K562 (cell line): Measurements from ENCODE around the gene HORMAD1. TPM values are rescaled to one million over a fixed set of nuclear protein-coding genes. Genes with fewer than 3 reads are reported as not detected.

Experiments
- C11orf30 ChIP-seq: fragments of 450-650 bp; IDR thresholded peaks from 2 replicates; pipeline ENCODE4 v1.6.1; 2016; ENCODE audit warnings: low read depth, mild to moderate bottlenecking
- KDM4B ChIP-seq, 2 experiments: fragments of 450-650 bp in 1 of 2; sonication (generic) in 1 of 2; IDR thresholded peaks; 2 replicates each; pipeline ENCODE4 v1.6.1; 2016 to 2017; ENCODE audit warnings: borderline replicate concordance in 2 of 2, antibody characterized with exemption in 1 of 2, low read depth in 1 of 2, mild to moderate bottlenecking in 1 of 2
- KLF16 ChIP-seq: IDR thresholded peaks from 2 replicates; pipeline ENCODE4 v1.6.1; 2016; ENCODE audit warnings: antibody characterized with exemption
- MEF2D ChIP-seq: conservative IDR thresholded peaks from 2 replicates; pipeline ENCODE4 v1.6.1; 2016; ENCODE audit warnings: low read depth, missing genetic modification characterization, missing compliant biosample characterization
- MYBL2 ChIP-seq, 2 experiments: fragments of 450-650 bp in 1 of 2; sonication (generic) in 1 of 2; formaldehyde crosslinking in 1 of 2; IDR thresholded peaks; 2 replicates each; pipeline versions ENCODE4 v1.6.1 to v1.8.1; 2017 to 2022; ENCODE audit warnings: borderline replicate concordance in 1 of 2, inconsistent platforms in 1 of 2, low read depth in 1 of 2, mild to moderate bottlenecking in 1 of 2, missing genetic modification reagents in 1 of 2, moderate library complexity in 1 of 2
- PCBP1 ChIP-seq: fragments of 200-400 bp; formaldehyde crosslinking; IDR thresholded peaks from 2 replicates; pipeline ENCODE4 v1.6.1; 2018; ENCODE audit warnings: mild to moderate bottlenecking, low read depth, low read length; ENCODE audit not compliant: poor library complexity, severe bottlenecking
- RAD21 ChIP-seq, 2 experiments: fragments of 250-450 bp in 1 of 2; fragments of 450-650 bp in 1 of 2; sonication (Bioruptor Pico) in 1 of 2; formaldehyde crosslinking in 1 of 2; IDR thresholded peaks in 1 of 2; conservative IDR thresholded peaks in 1 of 2; 2 replicates each; pipeline versions ENCODE4 v1.4.0 to v1.8.0; 2020 to 2022; ENCODE audit warnings: mild to moderate bottlenecking in 2 of 2, moderate library complexity in 1 of 2
- SAFB2 ChIP-seq: fragments of 200-400 bp; formaldehyde crosslinking; IDR thresholded peaks from 2 replicates; pipeline ENCODE4 v1.6.1; 2018; ENCODE audit warnings: borderline replicate concordance, low read length, low read depth, moderate library complexity; ENCODE audit not compliant: severe bottlenecking
- SIX5 ChIP-seq, 2 experiments: IDR thresholded peaks; 2 replicates each; pipeline ENCODE4 v1.6.1; 2011; ENCODE audit warnings: low read length in 2 of 2, borderline replicate concordance in 1 of 2, low read depth in 1 of 2, mild to moderate bottlenecking in 1 of 2, moderate library complexity in 1 of 2; ENCODE audit not compliant: insufficient read depth in 1 of 2
- SMARCB1 ChIP-seq: IDR thresholded peaks from 2 replicates; pipeline ENCODE4 v1.6.1; 2011; ENCODE audit warnings: improper control_type of control experiment, low read depth; ENCODE audit not compliant: insufficient read length
- ZFP1 ChIP-seq: fragments of 450-650 bp; formaldehyde crosslinking; IDR thresholded peaks from 2 replicates; pipeline ENCODE4 v1.4.0; 2020; ENCODE audit warnings: mild to moderate bottlenecking, mixed read lengths
- ZNF143 ChIP-seq: sonication (generic); formaldehyde crosslinking; IDR thresholded peaks from 2 replicates; pipeline ENCODE4 v1.9.0; 2022; ENCODE audit warnings: mild to moderate bottlenecking, missing genetic modification reagents
- ZNF146 ChIP-seq: IDR thresholded peaks from one replicate; pipeline ENCODE4 v1.6.1; 2018; ENCODE audit warnings: missing compliant biosample characterization; ENCODE audit not compliant: unreplicated experiment
- polyA plus RNA-seq, 8 experiments: library from polyadenylated mRNA; depleted of rRNA in 4 of 8; stranded (reverse) in 5 of 8; unstranded in 3 of 8; fragments of >200 nt; fragmentation: Nextera tagmentation in 2 of 8; fragmentation: Illumina TruSeq in 1 of 8; extraction: Ambion mirVana in 2 of 8; extraction: Trizol in 1 of 8; gene quantifications; 2 replicates each; pipeline versions ENCODE4 v1.2.1 to v1.2.3, GENCODE V29; 2011 to 2014; ENCODE audit warnings: inconsistent platforms in 1 of 8, missing spikeins in 1 of 8
- total RNA-seq, 7 experiments: library from RNA; depleted of rRNA in 6 of 7; stranded (reverse); fragments of >200 nt in 6 of 7; fragmentation: Illumina TruSeq in 2 of 7; extraction: Trizol in 2 of 7; gene quantifications; 2 replicates each; pipeline versions ENCODE4 v1.2.1 to v1.2.3, GENCODE V29; 2011 to 2021; ENCODE audit warnings: low replicate concordance in 1 of 7
- TF ChIP-seq, protein P1 (sequence below): fragments of 200-600 bp; sonication (generic); IDR thresholded peaks from one replicate; pipeline ENCODE4 v1.6.1; 2012; ENCODE audit warnings: mild to moderate bottlenecking, low read depth, low read length, inconsistent platforms

The HORMAD1 gene
- total and polyA plus RNA-seq, 9 of the 15 experiments (the other 6 are each of a cell fraction or from before 2014, with no cell fraction given), result not detected

- TF ChIP-seq MYBL2 (IDR thresholded peaks at IDR 0.05; ENCODE audit: low read depth) (no peak), MYBL2 (CRISPR knock-in tag; IDR thresholded peaks at IDR 0.05; ENCODE audit: borderline replicate concordance) (no peak), SAFB2 (no peak), MEF2D (no peak), SIX5 (IDR thresholded peaks at IDR 0.05; ENCODE audit: borderline replicate concordance in 1 of 2, insufficient read depth in 1 of 2, low read depth in 1 of 2, low read length in 2 of 2) (no peak), C11orf30 (peak; percentile 84), PCBP1 (no peak), KLF16 (no peak), KDM4B (IDR thresholded peaks at IDR 0.05; ENCODE audit: borderline replicate concordance in 2 of 2, low read depth in 1 of 2) (no peak), RAD21 (CRISPR knock-in tag; conservative IDR thresholded peaks at IDR 0.05 in 1 of 2, IDR thresholded peaks at IDR 0.05 in 1 of 2) (no peak), ZNF146 (CRISPR knock-in tag) (no peak), SMARCB1 (no peak), ZFP1 (CRISPR knock-in tag) (no peak), ZNF143 (CRISPR knock-in tag) (no peak)
- TF ChIP-seq, protein P1, sequence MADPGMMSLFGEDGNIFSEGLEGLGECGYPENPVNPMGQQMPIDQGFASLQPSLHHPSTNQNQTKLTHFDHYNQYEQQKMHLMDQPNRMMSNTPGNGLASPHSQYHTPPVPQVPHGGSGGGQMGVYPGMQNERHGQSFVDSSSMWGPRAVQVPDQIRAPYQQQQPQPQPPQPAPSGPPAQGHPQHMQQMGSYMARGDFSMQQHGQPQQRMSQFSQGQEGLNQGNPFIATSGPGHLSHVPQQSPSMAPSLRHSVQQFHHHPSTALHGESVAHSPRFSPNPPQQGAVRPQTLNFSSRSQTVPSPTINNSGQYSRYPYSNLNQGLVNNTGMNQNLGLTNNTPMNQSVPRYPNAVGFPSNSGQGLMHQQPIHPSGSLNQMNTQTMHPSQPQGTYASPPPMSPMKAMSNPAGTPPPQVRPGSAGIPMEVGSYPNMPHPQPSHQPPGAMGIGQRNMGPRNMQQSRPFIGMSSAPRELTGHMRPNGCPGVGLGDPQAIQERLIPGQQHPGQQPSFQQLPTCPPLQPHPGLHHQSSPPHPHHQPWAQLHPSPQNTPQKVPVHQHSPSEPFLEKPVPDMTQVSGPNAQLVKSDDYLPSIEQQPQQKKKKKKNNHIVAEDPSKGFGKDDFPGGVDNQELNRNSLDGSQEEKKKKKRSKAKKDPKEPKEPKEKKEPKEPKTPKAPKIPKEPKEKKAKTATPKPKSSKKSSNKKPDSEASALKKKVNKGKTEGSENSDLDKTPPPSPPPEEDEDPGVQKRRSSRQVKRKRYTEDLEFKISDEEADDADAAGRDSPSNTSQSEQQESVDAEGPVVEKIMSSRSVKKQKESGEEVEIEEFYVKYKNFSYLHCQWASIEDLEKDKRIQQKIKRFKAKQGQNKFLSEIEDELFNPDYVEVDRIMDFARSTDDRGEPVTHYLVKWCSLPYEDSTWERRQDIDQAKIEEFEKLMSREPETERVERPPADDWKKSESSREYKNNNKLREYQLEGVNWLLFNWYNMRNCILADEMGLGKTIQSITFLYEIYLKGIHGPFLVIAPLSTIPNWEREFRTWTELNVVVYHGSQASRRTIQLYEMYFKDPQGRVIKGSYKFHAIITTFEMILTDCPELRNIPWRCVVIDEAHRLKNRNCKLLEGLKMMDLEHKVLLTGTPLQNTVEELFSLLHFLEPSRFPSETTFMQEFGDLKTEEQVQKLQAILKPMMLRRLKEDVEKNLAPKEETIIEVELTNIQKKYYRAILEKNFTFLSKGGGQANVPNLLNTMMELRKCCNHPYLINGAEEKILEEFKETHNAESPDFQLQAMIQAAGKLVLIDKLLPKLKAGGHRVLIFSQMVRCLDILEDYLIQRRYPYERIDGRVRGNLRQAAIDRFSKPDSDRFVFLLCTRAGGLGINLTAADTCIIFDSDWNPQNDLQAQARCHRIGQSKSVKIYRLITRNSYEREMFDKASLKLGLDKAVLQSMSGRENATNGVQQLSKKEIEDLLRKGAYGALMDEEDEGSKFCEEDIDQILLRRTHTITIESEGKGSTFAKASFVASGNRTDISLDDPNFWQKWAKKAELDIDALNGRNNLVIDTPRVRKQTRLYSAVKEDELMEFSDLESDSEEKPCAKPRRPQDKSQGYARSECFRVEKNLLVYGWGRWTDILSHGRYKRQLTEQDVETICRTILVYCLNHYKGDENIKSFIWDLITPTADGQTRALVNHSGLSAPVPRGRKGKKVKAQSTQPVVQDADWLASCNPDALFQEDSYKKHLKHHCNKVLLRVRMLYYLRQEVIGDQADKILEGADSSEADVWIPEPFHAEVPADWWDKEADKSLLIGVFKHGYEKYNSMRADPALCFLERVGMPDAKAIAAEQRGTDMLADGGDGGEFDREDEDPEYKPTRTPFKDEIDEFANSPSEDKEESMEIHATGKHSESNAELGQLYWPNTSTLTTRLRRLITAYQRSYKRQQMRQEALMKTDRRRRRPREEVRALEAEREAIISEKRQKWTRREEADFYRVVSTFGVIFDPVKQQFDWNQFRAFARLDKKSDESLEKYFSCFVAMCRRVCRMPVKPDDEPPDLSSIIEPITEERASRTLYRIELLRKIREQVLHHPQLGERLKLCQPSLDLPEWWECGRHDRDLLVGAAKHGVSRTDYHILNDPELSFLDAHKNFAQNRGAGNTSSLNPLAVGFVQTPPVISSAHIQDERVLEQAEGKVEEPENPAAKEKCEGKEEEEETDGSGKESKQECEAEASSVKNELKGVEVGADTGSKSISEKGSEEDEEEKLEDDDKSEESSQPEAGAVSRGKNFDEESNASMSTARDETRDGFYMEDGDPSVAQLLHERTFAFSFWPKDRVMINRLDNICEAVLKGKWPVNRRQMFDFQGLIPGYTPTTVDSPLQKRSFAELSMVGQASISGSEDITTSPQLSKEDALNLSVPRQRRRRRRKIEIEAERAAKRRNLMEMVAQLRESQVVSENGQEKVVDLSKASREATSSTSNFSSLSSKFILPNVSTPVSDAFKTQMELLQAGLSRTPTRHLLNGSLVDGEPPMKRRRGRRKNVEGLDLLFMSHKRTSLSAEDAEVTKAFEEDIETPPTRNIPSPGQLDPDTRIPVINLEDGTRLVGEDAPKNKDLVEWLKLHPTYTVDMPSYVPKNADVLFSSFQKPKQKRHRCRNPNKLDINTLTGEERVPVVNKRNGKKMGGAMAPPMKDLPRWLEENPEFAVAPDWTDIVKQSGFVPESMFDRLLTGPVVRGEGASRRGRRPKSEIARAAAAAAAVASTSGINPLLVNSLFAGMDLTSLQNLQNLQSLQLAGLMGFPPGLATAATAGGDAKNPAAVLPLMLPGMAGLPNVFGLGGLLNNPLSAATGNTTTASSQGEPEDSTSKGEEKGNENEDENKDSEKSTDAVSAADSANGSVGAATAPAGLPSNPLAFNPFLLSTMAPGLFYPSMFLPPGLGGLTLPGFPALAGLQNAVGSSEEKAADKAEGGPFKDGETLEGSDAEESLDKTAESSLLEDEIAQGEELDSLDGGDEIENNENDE, result no peak
Observed at GRCh38 chr1:150748878-150749719, 28.4 kb upstream of the HORMAD1 start (continued).
